ENCODE data around the gene LRFN3.
A peak's percentile ranks its signal among the peaks of the same experiment; 100 is the strongest.
"Not testable (repeated sequence)": the region's sequence is repeated elsewhere in the genome, so short reads cannot be mapped to it uniquely, and the experiment has no call there.

Gene LRFN3
- total RNA-seq: 7.1 to 17.0 (median 11.9) reads per million in 3 experiments

- peak; percentile 27 for DNase-seq
Observed at GRCh38 chr19:35935911-35936737, at the start of gene LRFN3. Gene LRFN3 (plus strand): TSS chr19:35936374. CDS start chr19:35939426, 3,052 bp downstream.

- DNase-seq: no peak
Observed at GRCh38 chr19:35887197-35887596, 49.0 kb upstream of the LRFN3 start.

GRCh38 chr19:35888398-35888797 lies 47.8 kb upstream of the LRFN3 start:
- DNase-seq: no peak

- DNase-seq: no peak
Observed at GRCh38 chr19:35889370-35890112, 46.6 kb upstream of the LRFN3 start.

- DNase-seq: no peak
Observed at GRCh38 chr19:35890113-35890650, 46.0 kb upstream of the LRFN3 start.

- not testable (repeated sequence) for DNase-seq
Observed at GRCh38 chr19:35891819-35892218, 44.4 kb upstream of the LRFN3 start.

- no peak for DNase-seq
Observed at GRCh38 chr19:35894342-35894741, 41.8 kb upstream of the LRFN3 start.

- DNase-seq: no peak
Observed at GRCh38 chr19:35895911-35896642, 40.1 kb upstream of the LRFN3 start.

GRCh38 chr19:35896643-35897040 lies 39.5 kb upstream of the LRFN3 start:
- no peak for DNase-seq

- DNase-seq: no peak
Observed at GRCh38 chr19:35897706-35898451, 38.3 kb upstream of the LRFN3 start.

- no peak for DNase-seq
Observed at GRCh38 chr19:35898499-35898809, 37.7 kb upstream of the LRFN3 start.

- peak; percentile 88 for DNase-seq
Observed at GRCh38 chr19:35899547-35900214, 36.5 kb upstream of the LRFN3 start.

- DNase-seq: no peak
Observed at GRCh38 chr19:35901055-35901644, 35.0 kb upstream of the LRFN3 start.

- peak; percentile 76 for DNase-seq
Observed at GRCh38 chr19:35901854-35902661, 34.1 kb upstream of the LRFN3 start, which contains the start of gene HCST. Gene HCST (plus strand): TSS chr19:35902529. CDS start chr19:35902594, 65 bp downstream.

GRCh38 chr19:35902870-35903475 lies 33.2 kb upstream of the LRFN3 start:
- no peak for DNase-seq

- peak; percentile 90 for DNase-seq
Observed at GRCh38 chr19:35903550-35904179, 32.5 kb upstream of the LRFN3 start.

GRCh38 chr19:35904311-35905068 lies 31.7 kb upstream of the LRFN3 start:
- no peak for DNase-seq

GRCh38 chr19:35905178-35905727 lies 30.9 kb upstream of the LRFN3 start:
- no peak for DNase-seq

Measured in central memory CD4-positive, alpha-beta T cell (primary cell).